ENCODE data around the gene CPNE5. TPM values are rescaled to one million over a fixed set of nuclear protein-coding genes. Genes with fewer than 3 reads are reported as not detected.

The CPNE5 gene
- polyA plus RNA-seq, 3 donors = 0.47 to 0.85 (median 0.82) TPM

DNA sequence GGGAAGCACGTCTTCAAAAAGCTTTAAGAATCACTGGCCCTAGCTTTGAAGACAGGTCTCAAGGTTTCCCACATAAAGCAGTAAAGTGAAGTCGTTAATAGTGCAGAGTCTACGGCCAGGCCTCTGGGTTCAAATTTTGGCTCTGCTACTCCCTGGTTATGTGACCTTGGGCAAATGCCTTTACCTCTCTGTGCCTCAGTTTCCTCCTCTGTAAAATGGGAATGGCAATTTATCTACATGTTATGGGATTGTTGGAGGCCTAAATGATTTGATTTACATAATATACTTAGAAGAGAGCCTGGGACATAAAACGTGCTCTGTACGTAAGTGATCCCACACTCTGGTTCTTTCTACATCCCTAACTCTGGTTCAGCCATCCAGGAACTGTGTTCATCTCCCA lies 32.1 kb downstream of the CPNE5 start:
- H3K4me3 ChIP-seq (replicated peaks in 1 of 3; ENCODE audit: low read depth in 2 of 3, low read length in 3 of 3) = no peak overlapping the region
- H3K27ac ChIP-seq (ENCODE audit: low read depth in 1 of 2, low read length in 2 of 2) = no peak overlapping the region
- H3K4me2 ChIP-seq (replicated peaks; ENCODE audit: extremely low read depth, low read length, poor library complexity, severe bottlenecking) = no peak overlapping the region
- Mint-ChIP-seq H3K4me3 (no peak overlapping the region), H3K4me1 (no peaks in the 10 kb centered on the region), H3K9me3 (peaks cover 0 to 2% (median 0%) of the 10 kb centered on the region in 7 donors), H3K27me3 (ENCODE audit: low read depth in 3 of 3) (peaks cover 8 to 24% (median 8%) of the 10 kb centered on the region in 3 donors), H3K36me3 (no peaks in the 10 kb centered on the region), H3K27ac (no peak overlapping the region)
- DNase-seq = no peak
- intact Hi-C loops (cut with micrococcal nuclease) = no loop called here
- H3K4me1 ChIP-seq (ENCODE audit: control insufficient read depth in 1 of 2, insufficient read depth in 2 of 2, low read length in 2 of 2) = no peaks in the 10 kb centered on the region
- H4K20me1 ChIP-seq (ENCODE audit: insufficient read depth, low read length) = no peaks in the 10 kb centered on the region
- TF ChIP-seq, protein P1, sequence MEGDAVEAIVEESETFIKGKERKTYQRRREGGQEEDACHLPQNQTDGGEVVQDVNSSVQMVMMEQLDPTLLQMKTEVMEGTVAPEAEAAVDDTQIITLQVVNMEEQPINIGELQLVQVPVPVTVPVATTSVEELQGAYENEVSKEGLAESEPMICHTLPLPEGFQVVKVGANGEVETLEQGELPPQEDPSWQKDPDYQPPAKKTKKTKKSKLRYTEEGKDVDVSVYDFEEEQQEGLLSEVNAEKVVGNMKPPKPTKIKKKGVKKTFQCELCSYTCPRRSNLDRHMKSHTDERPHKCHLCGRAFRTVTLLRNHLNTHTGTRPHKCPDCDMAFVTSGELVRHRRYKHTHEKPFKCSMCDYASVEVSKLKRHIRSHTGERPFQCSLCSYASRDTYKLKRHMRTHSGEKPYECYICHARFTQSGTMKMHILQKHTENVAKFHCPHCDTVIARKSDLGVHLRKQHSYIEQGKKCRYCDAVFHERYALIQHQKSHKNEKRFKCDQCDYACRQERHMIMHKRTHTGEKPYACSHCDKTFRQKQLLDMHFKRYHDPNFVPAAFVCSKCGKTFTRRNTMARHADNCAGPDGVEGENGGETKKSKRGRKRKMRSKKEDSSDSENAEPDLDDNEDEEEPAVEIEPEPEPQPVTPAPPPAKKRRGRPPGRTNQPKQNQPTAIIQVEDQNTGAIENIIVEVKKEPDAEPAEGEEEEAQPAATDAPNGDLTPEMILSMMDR (IDR thresholded peaks at IDR 0.05) = no peak
- H3K36me3 ChIP-seq (replicated peaks in 1 of 2; ENCODE audit: control insufficient read depth in 1 of 2, insufficient read depth in 2 of 2, low read length in 2 of 2) = no peaks in the 10 kb centered on the region
- no peaks in the 10 kb centered on the region for H3K9me3 ChIP-seq (replicated peaks in 1 of 2; ENCODE audit: control insufficient read depth in 1 of 2, insufficient read depth in 1 of 2, low read length in 2 of 2)
- no peak overlapping the region for H2AFZ ChIP-seq (ENCODE audit: insufficient read depth, low read depth, low read length, poor library complexity, severe bottlenecking)
- 94% methylated on average over 4 of the region's 5 CpGs for WGBS (ENCODE audit: insufficient coverage)
- no peaks in the 10 kb centered on the region for H3K79me2 ChIP-seq (ENCODE audit: insufficient read depth, low read length)
- no peak overlapping the region for H3K9ac ChIP-seq (ENCODE audit: insufficient read depth, low read length, poor library complexity, severe bottlenecking)
- H3K27me3 ChIP-seq (ENCODE audit: control insufficient read depth in 2 of 2, insufficient read depth in 2 of 2, low read length in 2 of 2) = no peaks in the 10 kb centered on the region

DNA sequence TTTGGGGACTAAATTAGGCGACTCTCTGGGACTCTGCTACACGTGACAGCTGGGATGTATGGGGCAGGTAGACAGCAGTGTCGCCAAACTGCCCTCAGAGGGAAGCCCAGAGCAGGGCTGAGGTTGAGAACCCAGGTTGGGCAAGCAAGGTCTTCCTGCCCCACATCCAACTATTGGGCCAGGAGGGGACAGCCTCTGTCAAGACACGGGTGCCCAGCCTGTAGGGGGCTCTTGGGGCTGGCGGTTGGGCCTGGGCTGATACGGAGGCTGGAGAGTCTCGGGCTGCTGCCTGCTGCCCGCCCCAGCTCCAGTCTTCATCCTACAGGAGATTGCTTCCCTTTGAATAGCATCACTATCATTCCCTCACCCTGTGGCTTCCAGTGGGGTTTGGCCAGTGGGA lies 33.3 kb downstream of the CPNE5 start:
- Histone ChIP-seq H3K4me3 (replicated peaks in 1 of 3; ENCODE audit: low read depth in 2 of 3, low read length in 3 of 3) (no peak overlapping the region), H4K20me1 (ENCODE audit: insufficient read depth, low read length) (no peaks in the 10 kb centered on the region), H3K9me3 (replicated peaks in 1 of 2; ENCODE audit: control insufficient read depth in 1 of 2, insufficient read depth in 1 of 2, low read length in 2 of 2) (no peaks in the 10 kb centered on the region)

More for the DNA sequence above, 33.3 kb downstream of the CPNE5 start:
- DNase-seq = no peak
- Mint-ChIP-seq H3K27me3 (ENCODE audit: low read depth in 3 of 3) (peaks cover 3 to 22% (median 8%) of the 10 kb centered on the region in 3 donors), H3K36me3 (no peaks in the 10 kb centered on the region), H3K4me3 (no peak overlapping the region), H3K4me1 (no peaks in the 10 kb centered on the region), H3K27ac (no peak overlapping the region), H3K9me3 (peaks cover 0 to 2% (median 0%) of the 10 kb centered on the region in 7 donors)
- TF ChIP-seq, protein P1 (IDR thresholded peaks at IDR 0.05) = no peak
- Histone ChIP-seq H3K36me3 (replicated peaks in 1 of 2; ENCODE audit: control insufficient read depth in 1 of 2, insufficient read depth in 2 of 2, low read length in 2 of 2) (no peaks in the 10 kb centered on the region), H3K27ac (ENCODE audit: low read depth in 1 of 2, low read length in 2 of 2) (no peak overlapping the region), H3K9ac (ENCODE audit: insufficient read depth, low read length, poor library complexity, severe bottlenecking) (no peak overlapping the region), H2AFZ (ENCODE audit: insufficient read depth, low read depth, low read length, poor library complexity, severe bottlenecking) (no peak overlapping the region), H3K4me2 (replicated peaks; ENCODE audit: extremely low read depth, low read length, poor library complexity, severe bottlenecking) (no peak overlapping the region), H3K79me2 (ENCODE audit: insufficient read depth, low read length) (no peaks in the 10 kb centered on the region), H3K27me3 (ENCODE audit: control insufficient read depth in 2 of 2, insufficient read depth in 2 of 2, low read length in 2 of 2) (no peaks in the 10 kb centered on the region), H3K4me1 (ENCODE audit: control insufficient read depth in 1 of 2, insufficient read depth in 2 of 2, low read length in 2 of 2) (no peaks in the 10 kb centered on the region)
- intact Hi-C loops (cut with micrococcal nuclease) = no loop called here
- 80% methylated on average over 4 of the region's 8 CpGs for whole genome bisulfite sequencing (ENCODE audit: insufficient coverage)

Measured in CD14-positive monocyte (primary cell).